Measurements from ENCODE around the gene SLC37A1.

SLC37A1 gene

DNA sequence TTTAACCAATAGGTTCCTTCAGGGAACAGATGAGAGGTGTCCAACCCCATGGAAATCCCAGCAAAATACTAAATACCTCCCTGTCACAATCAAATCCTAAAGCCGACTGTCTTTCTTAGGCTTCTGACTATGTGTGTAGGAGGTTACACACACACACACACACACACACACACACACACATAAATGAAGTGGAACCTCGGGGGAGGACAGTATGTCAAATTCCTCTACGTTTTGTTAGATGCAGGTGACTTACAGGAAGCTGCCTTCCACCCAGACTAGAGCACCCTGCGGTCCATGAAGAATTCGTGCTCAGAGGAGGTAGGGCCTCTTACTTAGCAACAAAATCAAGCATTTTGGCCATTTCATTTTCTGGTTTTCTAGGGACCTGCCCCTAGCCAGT lies 34.1 kb upstream of the SLC37A1 start:
- no peak for TF ChIP-seq POLR2AphosphoS5 (IDR thresholded peaks at IDR 0.05; ENCODE audit: low read depth, low read length)
- no peak for TF ChIP-seq REST (IDR thresholded peaks at IDR 0.05; ENCODE audit: insufficient read depth in 1 of 2, low read depth in 2 of 2, low read length in 2 of 2)
- no peak for TF ChIP-seq SIN3A (IDR thresholded peaks at IDR 0.05; ENCODE audit: borderline replicate concordance, insufficient read depth, low read length)
- no peak for TF ChIP-seq TAF1 (IDR thresholded peaks at IDR 0.05; ENCODE audit: borderline replicate concordance, insufficient read depth, low read length)
- TF ChIP-seq FOXP2 (optimal IDR thresholded peaks at IDR 0.05; ENCODE audit: borderline replicate concordance, extremely low read depth, extremely low read length, insufficient read depth): no peak

- TF ChIP-seq SIN3A (IDR thresholded peaks at IDR 0.05; ENCODE audit: borderline replicate concordance, insufficient read depth, low read length) (no peak), FOXP2 (optimal IDR thresholded peaks at IDR 0.05; ENCODE audit: borderline replicate concordance, extremely low read depth, extremely low read length, insufficient read depth) (no peak), POLR2AphosphoS5 (IDR thresholded peaks at IDR 0.05; ENCODE audit: low read depth, low read length) (no peak), REST (IDR thresholded peaks at IDR 0.05; ENCODE audit: insufficient read depth in 1 of 2, low read depth in 2 of 2, low read length in 2 of 2) (no peak), TAF1 (IDR thresholded peaks at IDR 0.05; ENCODE audit: borderline replicate concordance, insufficient read depth, low read length) (no peak)
Observed at GRCh38 chr21:42480736-42481135, 32.9 kb upstream of the SLC37A1 start.

DNA sequence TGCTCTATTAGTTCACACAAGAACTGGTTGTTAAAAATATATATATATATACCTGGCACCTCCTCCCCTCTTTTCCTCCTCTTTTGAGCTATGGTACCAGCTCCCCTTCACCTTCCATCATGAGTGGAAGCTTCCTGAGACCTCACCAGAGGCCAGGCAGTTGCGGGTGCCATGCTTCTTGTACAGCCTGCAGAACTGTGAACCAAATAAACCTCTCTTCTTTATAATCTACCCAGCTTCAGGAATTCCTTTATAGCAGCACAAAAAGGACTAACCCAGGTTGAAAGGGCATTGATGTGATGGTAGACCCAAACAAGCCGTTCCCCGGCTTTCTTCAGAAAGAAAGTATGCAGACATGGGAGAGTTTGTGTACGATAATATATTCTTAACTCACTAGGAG lies 32.5 kb upstream of the SLC37A1 start:
- TF ChIP-seq FOXP2 (optimal IDR thresholded peaks at IDR 0.05; ENCODE audit: borderline replicate concordance, extremely low read depth, extremely low read length, insufficient read depth): no peak

DNA sequence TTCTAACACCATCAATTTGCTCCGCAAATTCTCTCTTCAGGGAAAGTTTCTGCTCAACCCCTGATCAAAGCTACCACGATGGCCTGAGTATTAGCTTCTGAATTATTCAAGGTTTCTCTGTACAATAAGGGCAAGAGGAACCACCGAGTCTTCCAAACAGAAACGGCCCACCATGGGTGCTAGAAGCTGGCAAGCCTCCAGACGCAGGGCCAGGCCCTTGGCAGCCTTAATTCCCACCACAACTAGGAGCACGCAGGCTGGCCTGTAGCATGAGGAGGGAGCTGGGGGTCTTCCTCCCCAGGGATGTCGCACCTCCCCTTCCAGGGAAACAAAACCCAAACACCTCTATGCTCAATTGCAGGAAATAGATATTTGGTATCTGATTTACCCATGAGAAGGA lies 28.7 kb upstream of the SLC37A1 start:
- TF ChIP-seq REST (IDR thresholded peaks at IDR 0.05; ENCODE audit: insufficient read depth in 1 of 2, low read depth in 2 of 2, low read length in 2 of 2): no peak
- TF ChIP-seq TAF1 (IDR thresholded peaks at IDR 0.05; ENCODE audit: borderline replicate concordance, insufficient read depth, low read length): no peak
- TF ChIP-seq POLR2AphosphoS5 (IDR thresholded peaks at IDR 0.05; ENCODE audit: low read depth, low read length): no peak
- no peak for TF ChIP-seq FOXP2 (optimal IDR thresholded peaks at IDR 0.05; ENCODE audit: borderline replicate concordance, extremely low read depth, extremely low read length, insufficient read depth)
- TF ChIP-seq SIN3A (IDR thresholded peaks at IDR 0.05; ENCODE audit: borderline replicate concordance, insufficient read depth, low read length): no peak

DNA sequence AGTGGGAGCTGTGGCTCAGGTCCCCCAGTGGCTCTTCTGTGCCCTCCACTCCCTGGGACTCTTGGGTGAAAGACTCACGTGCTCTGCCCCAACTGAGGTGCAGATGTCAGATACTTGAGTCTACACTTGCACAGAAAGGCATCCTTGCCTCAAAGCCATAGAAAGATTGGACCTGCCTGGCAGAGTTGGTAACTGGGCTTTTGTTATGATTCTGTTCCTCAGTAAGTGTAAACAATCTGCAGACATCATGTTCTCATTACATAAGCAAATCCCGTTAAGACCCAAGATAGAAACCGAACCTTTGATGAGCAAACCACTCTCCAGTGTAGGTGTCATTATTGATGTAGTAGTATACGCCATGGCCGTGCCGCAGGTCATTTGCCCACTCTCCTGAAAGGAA lies 27.6 kb upstream of the SLC37A1 start:
- no peak for TF ChIP-seq TAF1 (IDR thresholded peaks at IDR 0.05; ENCODE audit: borderline replicate concordance, insufficient read depth, low read length)
- TF ChIP-seq FOXP2 (optimal IDR thresholded peaks at IDR 0.05; ENCODE audit: borderline replicate concordance, extremely low read depth, extremely low read length, insufficient read depth): no peak
- TF ChIP-seq POLR2AphosphoS5 (IDR thresholded peaks at IDR 0.05; ENCODE audit: low read depth, low read length): no peak
- TF ChIP-seq REST (IDR thresholded peaks at IDR 0.05; ENCODE audit: insufficient read depth in 1 of 2, low read depth in 2 of 2, low read length in 2 of 2): no peak
- no peak for TF ChIP-seq SIN3A (IDR thresholded peaks at IDR 0.05; ENCODE audit: borderline replicate concordance, insufficient read depth, low read length)
